ENCODE data around the gene HASPIN.

GRCh38 chr17:3712811-3713463 is 10.8 kb upstream of the HASPIN start:
- TF ChIP-seq CTCF (IDR thresholded peaks at IDR 0.05) (no peak), POLR2A (IDR thresholded peaks at IDR 0.05) (no peak)

Measured in heart left ventricle (tissue), 13 donors.